GM21447 (cell line): ENCODE measurements around the gene HSD11B2.
"Not testable (repeated sequence)": the region's sequence is repeated elsewhere in the genome, so short reads cannot be mapped to it uniquely, and the experiment has no call there.

Source experiments
- ATAC-seq: cut with Tn5 transposase; IDR thresholded peaks from one replicate; pipeline ENCODE4 v1.9.1; 2021; ENCODE audit not compliant: unreplicated experiment

Gene HSD11B2

GRCh38 chr16:67413978-67414911 is 16.7 kb upstream of the HSD11B2 start:
- ATAC-seq, result no peak

GRCh38 chr16:67415421-67415820 is 15.5 kb upstream of the HSD11B2 start:
- ATAC-seq, result not testable (repeated sequence)

GRCh38 chr16:67415872-67416793 is 14.8 kb upstream of the HSD11B2 start, which contains the start of gene ZDHHC1:
TSS of gene ZDHHC1 (minus strand) at chr16:67416477. CDS start at chr16:67407775, 8,702 bp downstream.
- ATAC-seq, result peak; percentile 61

- no peak for ATAC-seq
These were observed 13.4 kb upstream of the HSD11B2 start for GRCh38 chr16:67417333-67418061.

GRCh38 chr16:67419502-67419901 is 11.4 kb upstream of the HSD11B2 start:
- ATAC-seq, result no peak

- ATAC-seq, result no peak
These were observed 11.0 kb upstream of the HSD11B2 start for GRCh38 chr16:67419931-67420330.

- no peak for ATAC-seq
These were observed 9.9 kb upstream of the HSD11B2 start for GRCh38 chr16:67421030-67421429.

GRCh38 chr16:67423015-67423414 is 7.9 kb upstream of the HSD11B2 start:
- no peak for ATAC-seq

GRCh38 chr16:67423611-67424260 is 7.2 kb upstream of the HSD11B2 start:
- ATAC-seq, result no peak

- no peak for ATAC-seq
These were observed 6.7 kb upstream of the HSD11B2 start for GRCh38 chr16:67424261-67424615.

GRCh38 chr16:67425061-67425460 is 5.9 kb upstream of the HSD11B2 start:
- ATAC-seq, result no peak

GRCh38 chr16:67425580-67425979 is 5.3 kb upstream of the HSD11B2 start:
- ATAC-seq, result no peak

GRCh38 chr16:67426022-67426421 is 4.9 kb upstream of the HSD11B2 start:
- ATAC-seq, result no peak

- no peak for ATAC-seq
These were observed 4.0 kb upstream of the HSD11B2 start for GRCh38 chr16:67426950-67427349.

GRCh38 chr16:67428146-67428731 is 2.7 kb upstream of the HSD11B2 start:
- ATAC-seq, result no peak

GRCh38 chr16:67429053-67429798 is 1.7 kb upstream of the HSD11B2 start:
- no peak for ATAC-seq

GRCh38 chr16:67429799-67430503 is 970 bp upstream of the HSD11B2 start:
- ATAC-seq, result no peak

- ATAC-seq, result no peak
These were observed 381 bp upstream of the HSD11B2 start for GRCh38 chr16:67430504-67430976.
